ENCODE measurements around the gene PRUNE2. TPM values are rescaled to one million over a fixed set of nuclear protein-coding genes. Genes with fewer than 3 reads are reported as not detected.

Gene PRUNE2
- polyA plus RNA-seq, 1 of the 3 experiments (the other 2 are of a cell fraction), result 13.0 TPM

DNA sequence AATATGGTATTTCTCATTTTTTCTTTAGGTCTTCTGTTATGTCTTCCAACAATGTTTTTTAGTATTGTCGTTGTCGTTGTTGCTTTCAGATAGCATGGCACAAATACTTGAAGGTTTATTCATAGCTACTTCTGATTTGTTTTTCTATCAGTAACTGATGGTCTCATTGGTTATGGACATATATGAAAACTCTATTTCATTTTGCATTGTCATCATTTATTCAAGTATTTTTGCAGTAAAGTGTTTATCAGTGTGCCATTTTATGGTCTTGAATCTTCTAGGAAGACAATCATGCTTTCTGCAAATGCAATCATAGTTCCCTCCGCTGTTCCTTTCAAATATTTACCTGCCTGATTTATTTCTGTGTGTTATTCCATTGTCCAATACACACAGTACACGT lies 44.0 kb upstream of the PRUNE2 start:
- Histone ChIP-seq H3K79me2 (ENCODE audit: insufficient read depth) (no peaks in the 10 kb centered on the region), H3K9me3 (no peaks in the 10 kb centered on the region), H3K9ac (no peak overlapping the region), H2AFZ (ENCODE audit: low read depth) (no peak overlapping the region), H3K27me3 (ENCODE audit: insufficient read depth) (peaks cover 39% of the 10 kb centered on the region; the same call in 1 of the 2 replicates), H3F3A (replicated peaks; ENCODE audit: insufficient read depth) (no peaks in the 10 kb centered on the region), H3K4me3 (ENCODE audit: low read depth in 2 of 2, low read length in 1 of 2) (no peak overlapping the region), H4K20me1 (ENCODE audit: insufficient read depth) (no peaks in the 10 kb centered on the region), H3K4me2 (no peak overlapping the region), H3K27ac (ENCODE audit: low read depth in 2 of 2, low read length in 1 of 2) (no peak overlapping the region), H3K4me1 (ENCODE audit: control insufficient read depth in 1 of 2, insufficient read depth in 2 of 2, low read depth in 1 of 2, low read length in 1 of 2) (no peaks in the 10 kb centered on the region), H3K9me2 (no peaks in the 10 kb centered on the region), H3K36me3 (replicated peaks in 1 of 2; ENCODE audit: control insufficient read depth in 1 of 2, insufficient read depth in 2 of 2, low read length in 1 of 2) (no peaks in the 10 kb centered on the region)
- ChIA-PET CTCF (no interaction called here), POLR2A (no interaction called here)
- 38% methylated on average over 4 of the region's 4 CpGs for WGBS (ENCODE audit: low lambda C conversion rate)
- TF ChIP-seq, protein P1, sequence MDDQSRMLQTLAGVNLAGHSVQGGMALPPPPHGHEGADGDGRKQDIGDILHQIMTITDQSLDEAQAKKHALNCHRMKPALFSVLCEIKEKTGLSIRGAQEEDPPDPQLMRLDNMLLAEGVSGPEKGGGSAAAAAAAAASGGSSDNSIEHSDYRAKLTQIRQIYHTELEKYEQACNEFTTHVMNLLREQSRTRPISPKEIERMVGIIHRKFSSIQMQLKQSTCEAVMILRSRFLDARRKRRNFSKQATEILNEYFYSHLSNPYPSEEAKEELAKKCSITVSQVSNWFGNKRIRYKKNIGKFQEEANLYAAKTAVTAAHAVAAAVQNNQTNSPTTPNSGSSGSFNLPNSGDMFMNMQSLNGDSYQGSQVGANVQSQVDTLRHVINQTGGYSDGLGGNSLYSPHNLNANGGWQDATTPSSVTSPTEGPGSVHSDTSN (IDR thresholded peaks at IDR 0.05), result no peak
- no peak for TF ChIP-seq FOXJ3 (CRISPR knock-in tag; IDR thresholded peaks at IDR 0.05)
- no peak for TF ChIP-seq TCF12 (IDR thresholded peaks at IDR 0.05)
- no peak for TF ChIP-seq SIN3A (IDR thresholded peaks at IDR 0.05; ENCODE audit: borderline replicate concordance, low read depth, low read length)
- no peak for TF ChIP-seq MEF2A (IDR thresholded peaks at IDR 0.05; ENCODE audit: borderline replicate concordance, low read depth)
- no peak for TF ChIP-seq TAF1 (IDR thresholded peaks at IDR 0.05; ENCODE audit: borderline replicate concordance, low read depth, low read length)
- no peak for TF ChIP-seq CHD2 (IDR thresholded peaks at IDR 0.05; ENCODE audit: low read length, partially characterized antibody)
- TF ChIP-seq, protein P2, sequence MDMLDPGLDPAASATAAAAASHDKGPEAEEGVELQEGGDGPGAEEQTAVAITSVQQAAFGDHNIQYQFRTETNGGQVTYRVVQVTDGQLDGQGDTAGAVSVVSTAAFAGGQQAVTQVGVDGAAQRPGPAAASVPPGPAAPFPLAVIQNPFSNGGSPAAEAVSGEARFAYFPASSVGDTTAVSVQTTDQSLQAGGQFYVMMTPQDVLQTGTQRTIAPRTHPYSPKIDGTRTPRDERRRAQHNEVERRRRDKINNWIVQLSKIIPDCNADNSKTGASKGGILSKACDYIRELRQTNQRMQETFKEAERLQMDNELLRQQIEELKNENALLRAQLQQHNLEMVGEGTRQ (IDR thresholded peaks at IDR 0.05; ENCODE audit: borderline replicate concordance, low read depth, low read length), result no peak
- TF ChIP-seq GATA2 (CRISPR knock-in tag; IDR thresholded peaks at IDR 0.05), result no peak
- no peak for TF ChIP-seq RCOR1 (IDR thresholded peaks at IDR 0.05; ENCODE audit: low read length)
- no peak for TF ChIP-seq EZH2phosphoT487 (IDR thresholded peaks at IDR 0.05; ENCODE audit: borderline replicate concordance, low read depth)
- TF ChIP-seq, protein P3, sequence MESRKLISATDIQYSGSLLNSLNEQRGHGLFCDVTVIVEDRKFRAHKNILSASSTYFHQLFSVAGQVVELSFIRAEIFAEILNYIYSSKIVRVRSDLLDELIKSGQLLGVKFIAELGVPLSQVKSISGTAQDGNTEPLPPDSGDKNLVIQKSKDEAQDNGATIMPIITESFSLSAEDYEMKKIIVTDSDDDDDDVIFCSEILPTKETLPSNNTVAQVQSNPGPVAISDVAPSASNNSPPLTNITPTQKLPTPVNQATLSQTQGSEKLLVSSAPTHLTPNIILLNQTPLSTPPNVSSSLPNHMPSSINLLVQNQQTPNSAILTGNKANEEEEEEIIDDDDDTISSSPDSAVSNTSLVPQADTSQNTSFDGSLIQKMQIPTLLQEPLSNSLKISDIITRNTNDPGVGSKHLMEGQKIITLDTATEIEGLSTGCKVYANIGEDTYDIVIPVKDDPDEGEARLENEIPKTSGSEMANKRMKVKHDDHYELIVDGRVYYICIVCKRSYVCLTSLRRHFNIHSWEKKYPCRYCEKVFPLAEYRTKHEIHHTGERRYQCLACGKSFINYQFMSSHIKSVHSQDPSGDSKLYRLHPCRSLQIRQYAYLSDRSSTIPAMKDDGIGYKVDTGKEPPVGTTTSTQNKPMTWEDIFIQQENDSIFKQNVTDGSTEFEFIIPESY (IDR thresholded peaks at IDR 0.05; ENCODE audit: borderline replicate concordance, low read depth), result no peak
- no peak for TF ChIP-seq GABPA (IDR thresholded peaks at IDR 0.05; ENCODE audit: low read depth)
- TF ChIP-seq NRF1 (IDR thresholded peaks at IDR 0.05; ENCODE audit: low read depth, low read length), result no peak
- TF ChIP-seq RAD21 (IDR thresholded peaks at IDR 0.05; ENCODE audit: low read length), result no peak
- TF ChIP-seq TEAD4 (IDR thresholded peaks at IDR 0.05; ENCODE audit: borderline replicate concordance, insufficient read depth), result no peak
- no peak for TF ChIP-seq ELF1 (IDR thresholded peaks at IDR 0.05)
- TF ChIP-seq POLR2AphosphoS5 (IDR thresholded peaks at IDR 0.05; ENCODE audit: low read depth, low read length), result no peak
- TF ChIP-seq FOSL2 (IDR thresholded peaks at IDR 0.05; ENCODE audit: borderline replicate concordance, low read depth), result no peak
- no peak for TF ChIP-seq EP300 (IDR thresholded peaks at IDR 0.05; ENCODE audit: borderline replicate concordance in 1 of 2, low read depth in 1 of 2, low read length in 1 of 2)
- DNase-seq, result no peak
